Measurements from ENCODE around the gene IFIT1.

The IFIT1 gene

DNA sequence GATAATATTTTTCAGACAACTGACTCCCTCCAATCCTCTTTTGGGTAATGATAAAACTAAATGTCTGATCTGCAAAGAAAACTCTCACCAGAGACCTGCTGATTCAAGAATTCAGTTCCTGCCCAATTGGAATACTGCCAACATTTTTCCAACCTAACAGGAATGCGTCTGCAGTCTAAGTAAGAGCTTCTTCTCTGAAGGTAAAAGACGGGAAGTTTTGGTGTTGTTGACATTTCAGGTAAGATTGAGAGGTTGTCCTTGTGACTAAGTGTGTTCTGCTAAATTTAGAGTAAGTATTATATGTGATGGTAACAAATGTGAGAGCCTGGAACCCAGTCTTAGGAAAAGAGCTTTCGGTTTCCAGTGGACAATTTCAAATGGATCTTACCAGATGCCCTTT is 39.6 kb downstream of the IFIT1 start:
- TF ChIP-seq ISL1 (CRISPR knock-in tag; IDR thresholded peaks at IDR 0.05) (peak; percentile 54), BACH2 (CRISPR knock-in tag; IDR thresholded peaks at IDR 0.05; ENCODE audit: borderline replicate concordance) (no peak), GLIS3 (CRISPR knock-in tag; IDR thresholded peaks at IDR 0.05) (no peak)
- TF ChIP-seq, protein P1, sequence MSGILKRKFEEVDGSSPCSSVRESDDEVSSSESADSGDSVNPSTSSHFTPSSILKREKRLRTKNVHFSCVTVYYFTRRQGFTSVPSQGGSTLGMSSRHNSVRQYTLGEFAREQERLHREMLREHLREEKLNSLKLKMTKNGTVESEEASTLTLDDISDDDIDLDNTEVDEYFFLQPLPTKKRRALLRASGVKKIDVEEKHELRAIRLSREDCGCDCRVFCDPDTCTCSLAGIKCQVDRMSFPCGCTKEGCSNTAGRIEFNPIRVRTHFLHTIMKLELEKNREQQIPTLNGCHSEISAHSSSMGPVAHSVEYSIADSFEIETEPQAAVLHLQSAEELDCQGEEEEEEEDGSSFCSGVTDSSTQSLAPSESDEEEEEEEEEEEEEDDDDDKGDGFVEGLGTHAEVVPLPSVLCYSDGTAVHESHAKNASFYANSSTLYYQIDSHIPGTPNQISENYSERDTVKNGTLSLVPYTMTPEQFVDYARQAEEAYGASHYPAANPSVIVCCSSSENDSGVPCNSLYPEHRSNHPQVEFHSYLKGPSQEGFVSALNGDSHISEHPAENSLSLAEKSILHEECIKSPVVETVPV (CRISPR knock-in tag; IDR thresholded peaks at IDR 0.05) = no peak
- TF ChIP-seq, protein P2, sequence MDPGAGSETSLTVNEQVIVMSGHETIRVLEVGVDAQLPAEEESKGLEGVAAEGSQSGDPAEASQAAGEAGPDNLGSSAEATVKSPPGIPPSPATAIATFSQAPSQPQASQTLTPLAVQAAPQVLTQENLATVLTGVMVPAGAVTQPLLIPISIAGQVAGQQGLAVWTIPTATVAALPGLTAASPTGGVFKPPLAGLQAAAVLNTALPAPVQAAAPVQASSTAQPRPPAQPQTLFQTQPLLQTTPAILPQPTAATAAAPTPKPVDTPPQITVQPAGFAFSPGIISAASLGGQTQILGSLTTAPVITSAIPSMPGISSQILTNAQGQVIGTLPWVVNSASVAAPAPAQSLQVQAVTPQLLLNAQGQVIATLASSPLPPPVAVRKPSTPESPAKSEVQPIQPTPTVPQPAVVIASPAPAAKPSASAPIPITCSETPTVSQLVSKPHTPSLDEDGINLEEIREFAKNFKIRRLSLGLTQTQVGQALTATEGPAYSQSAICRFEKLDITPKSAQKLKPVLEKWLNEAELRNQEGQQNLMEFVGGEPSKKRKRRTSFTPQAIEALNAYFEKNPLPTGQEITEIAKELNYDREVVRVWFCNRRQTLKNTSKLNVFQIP (CRISPR knock-in tag; IDR thresholded peaks at IDR 0.05; ENCODE audit: borderline replicate concordance, low read depth) = no peak
- ATAC-seq = peak; percentile 60

DNA sequence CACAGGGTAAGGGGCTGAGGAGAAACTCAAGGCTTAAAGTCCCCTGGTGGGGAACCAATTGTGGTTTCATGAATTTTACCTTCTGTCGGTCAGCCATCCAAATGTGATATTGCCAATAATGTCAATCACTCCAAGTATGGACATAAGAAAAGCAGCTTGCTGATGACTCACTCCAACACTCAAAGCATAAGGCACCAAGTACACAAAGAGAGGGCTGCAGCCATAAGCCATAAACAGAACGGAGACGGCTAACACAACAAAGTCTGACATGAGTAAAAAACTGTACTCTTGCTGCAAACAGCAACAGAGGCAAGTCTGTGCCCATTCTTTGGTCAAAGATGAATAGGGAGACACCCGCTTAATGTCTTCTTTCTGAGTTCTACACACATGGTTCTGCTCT is 46.1 kb downstream of the IFIT1 start:
- TF ChIP-seq BACH2 (CRISPR knock-in tag; IDR thresholded peaks at IDR 0.05; ENCODE audit: borderline replicate concordance) (no peak), ZNF8 (CRISPR knock-in tag; IDR thresholded peaks at IDR 0.05) (no peak), ZC3H10 (CRISPR knock-in tag; IDR thresholded peaks at IDR 0.05) (no peak), ZNF565 (CRISPR knock-in tag; conservative IDR thresholded peaks at IDR 0.05; ENCODE audit: low read depth) (no peak), CSDC2 (CRISPR knock-in tag; IDR thresholded peaks at IDR 0.05) (no peak), OSR1 (CRISPR knock-in tag; IDR thresholded peaks at IDR 0.05) (no peak)
- ATAC-seq = no peak

DNA sequence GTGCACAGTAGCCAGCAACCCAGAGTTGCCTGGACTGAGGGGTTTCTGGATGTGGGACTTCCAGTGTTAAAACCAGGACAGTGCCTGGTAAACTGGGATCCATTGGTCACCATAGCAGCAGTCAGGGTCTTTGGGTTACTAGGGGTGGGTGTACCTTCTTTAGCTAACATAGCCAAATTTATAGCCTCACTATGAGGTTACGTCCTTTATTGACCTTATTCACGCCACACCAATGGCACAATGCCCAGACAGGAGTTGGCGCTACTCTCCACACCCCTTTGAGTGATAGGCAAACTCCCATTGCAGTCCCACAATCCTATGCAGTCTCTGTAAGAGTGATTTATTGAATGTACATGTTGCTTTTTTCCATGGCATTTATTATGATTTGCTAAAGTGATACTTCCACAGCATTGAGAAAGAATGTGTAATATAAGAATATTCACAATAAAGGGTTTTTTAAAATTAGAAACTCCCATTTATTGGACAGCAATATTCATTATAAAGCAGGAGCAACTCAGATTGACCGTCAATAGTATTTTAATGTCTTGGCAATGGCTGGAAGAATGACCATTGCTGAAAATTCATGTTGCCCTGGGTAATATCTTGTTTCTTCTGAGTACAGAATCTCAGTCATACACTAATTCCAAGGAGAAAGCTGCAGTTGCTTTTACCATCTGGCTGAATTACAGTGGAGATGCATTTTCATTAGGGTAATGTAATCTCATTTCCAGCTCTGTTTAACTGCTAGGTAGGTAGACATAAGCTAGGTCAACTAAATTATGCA is 48.0 kb downstream of the IFIT1 start:
- TF ChIP-seq RARB (CRISPR knock-in tag; IDR thresholded peaks at IDR 0.05) (no peak), PPARA (CRISPR knock-in tag; IDR thresholded peaks at IDR 0.05; ENCODE audit: borderline replicate concordance) (no peak), OSR1 (CRISPR knock-in tag; IDR thresholded peaks at IDR 0.05) (no peak), ZNF565 (CRISPR knock-in tag; conservative IDR thresholded peaks at IDR 0.05; ENCODE audit: low read depth) (no peak), CSDC2 (CRISPR knock-in tag; IDR thresholded peaks at IDR 0.05) (no peak), ZFP30 (CRISPR knock-in tag; IDR thresholded peaks at IDR 0.05) (no peak), TOX (CRISPR knock-in tag; IDR thresholded peaks at IDR 0.05; ENCODE audit: borderline replicate concordance) (no peak), ZC3H10 (CRISPR knock-in tag; IDR thresholded peaks at IDR 0.05) (no peak)
- TF ChIP-seq, protein P1 (CRISPR knock-in tag; IDR thresholded peaks at IDR 0.05) = no peak
- TF ChIP-seq, protein P3, sequence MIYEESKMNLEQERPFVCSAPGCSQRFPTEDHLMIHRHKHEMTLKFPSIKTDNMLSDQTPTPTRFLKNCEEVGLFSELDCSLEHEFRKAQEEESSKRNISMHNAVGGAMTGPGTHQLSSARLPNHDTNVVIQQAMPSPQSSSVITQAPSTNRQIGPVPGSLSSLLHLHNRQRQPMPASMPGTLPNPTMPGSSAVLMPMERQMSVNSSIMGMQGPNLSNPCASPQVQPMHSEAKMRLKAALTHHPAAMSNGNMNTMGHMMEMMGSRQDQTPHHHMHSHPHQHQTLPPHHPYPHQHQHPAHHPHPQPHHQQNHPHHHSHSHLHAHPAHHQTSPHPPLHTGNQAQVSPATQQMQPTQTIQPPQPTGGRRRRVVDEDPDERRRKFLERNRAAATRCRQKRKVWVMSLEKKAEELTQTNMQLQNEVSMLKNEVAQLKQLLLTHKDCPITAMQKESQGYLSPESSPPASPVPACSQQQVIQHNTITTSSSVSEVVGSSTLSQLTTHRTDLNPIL (CRISPR knock-in tag; IDR thresholded peaks at IDR 0.05; ENCODE audit: low read depth) = no peak
- TF ChIP-seq, protein P4, sequence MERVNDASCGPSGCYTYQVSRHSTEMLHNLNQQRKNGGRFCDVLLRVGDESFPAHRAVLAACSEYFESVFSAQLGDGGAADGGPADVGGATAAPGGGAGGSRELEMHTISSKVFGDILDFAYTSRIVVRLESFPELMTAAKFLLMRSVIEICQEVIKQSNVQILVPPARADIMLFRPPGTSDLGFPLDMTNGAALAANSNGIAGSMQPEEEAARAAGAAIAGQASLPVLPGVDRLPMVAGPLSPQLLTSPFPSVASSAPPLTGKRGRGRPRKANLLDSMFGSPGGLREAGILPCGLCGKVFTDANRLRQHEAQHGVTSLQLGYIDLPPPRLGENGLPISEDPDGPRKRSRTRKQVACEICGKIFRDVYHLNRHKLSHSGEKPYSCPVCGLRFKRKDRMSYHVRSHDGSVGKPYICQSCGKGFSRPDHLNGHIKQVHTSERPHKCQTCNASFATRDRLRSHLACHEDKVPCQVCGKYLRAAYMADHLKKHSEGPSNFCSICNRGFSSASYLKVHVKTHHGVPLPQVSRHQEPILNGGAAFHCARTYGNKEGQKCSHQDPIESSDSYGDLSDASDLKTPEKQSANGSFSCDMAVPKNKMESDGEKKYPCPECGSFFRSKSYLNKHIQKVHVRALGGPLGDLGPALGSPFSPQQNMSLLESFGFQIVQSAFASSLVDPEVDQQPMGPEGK (CRISPR knock-in tag; IDR thresholded peaks at IDR 0.05; ENCODE audit: borderline replicate concordance) = no peak
- TF ChIP-seq, protein P5, sequence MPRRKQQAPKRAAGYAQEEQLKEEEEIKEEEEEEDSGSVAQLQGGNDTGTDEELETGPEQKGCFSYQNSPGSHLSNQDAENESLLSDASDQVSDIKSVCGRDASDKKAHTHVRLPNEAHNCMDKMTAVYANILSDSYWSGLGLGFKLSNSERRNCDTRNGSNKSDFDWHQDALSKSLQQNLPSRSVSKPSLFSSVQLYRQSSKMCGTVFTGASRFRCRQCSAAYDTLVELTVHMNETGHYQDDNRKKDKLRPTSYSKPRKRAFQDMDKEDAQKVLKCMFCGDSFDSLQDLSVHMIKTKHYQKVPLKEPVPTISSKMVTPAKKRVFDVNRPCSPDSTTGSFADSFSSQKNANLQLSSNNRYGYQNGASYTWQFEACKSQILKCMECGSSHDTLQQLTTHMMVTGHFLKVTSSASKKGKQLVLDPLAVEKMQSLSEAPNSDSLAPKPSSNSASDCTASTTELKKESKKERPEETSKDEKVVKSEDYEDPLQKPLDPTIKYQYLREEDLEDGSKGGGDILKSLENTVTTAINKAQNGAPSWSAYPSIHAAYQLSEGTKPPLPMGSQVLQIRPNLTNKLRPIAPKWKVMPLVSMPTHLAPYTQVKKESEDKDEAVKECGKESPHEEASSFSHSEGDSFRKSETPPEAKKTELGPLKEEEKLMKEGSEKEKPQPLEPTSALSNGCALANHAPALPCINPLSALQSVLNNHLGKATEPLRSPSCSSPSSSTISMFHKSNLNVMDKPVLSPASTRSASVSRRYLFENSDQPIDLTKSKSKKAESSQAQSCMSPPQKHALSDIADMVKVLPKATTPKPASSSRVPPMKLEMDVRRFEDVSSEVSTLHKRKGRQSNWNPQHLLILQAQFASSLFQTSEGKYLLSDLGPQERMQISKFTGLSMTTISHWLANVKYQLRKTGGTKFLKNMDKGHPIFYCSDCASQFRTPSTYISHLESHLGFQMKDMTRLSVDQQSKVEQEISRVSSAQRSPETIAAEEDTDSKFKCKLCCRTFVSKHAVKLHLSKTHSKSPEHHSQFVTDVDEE (CRISPR knock-in tag; IDR thresholded peaks at IDR 0.05) = no peak
- TF ChIP-seq, protein P2 (CRISPR knock-in tag; IDR thresholded peaks at IDR 0.05; ENCODE audit: borderline replicate concordance, low read depth) = no peak

More for the DNA sequence above, 48.0 kb downstream of the IFIT1 start:
- no peak for ATAC-seq

Measured in SK-N-SH treated with all-trans-retinoic acid at 6 μM for 48 hours (cell line).